Measurements from ENCODE around the gene EIF5.
"Not testable (repeated sequence)": the region's sequence is repeated elsewhere in the genome, so short reads cannot be mapped to it uniquely, and the experiment has no call there.

The EIF5 gene

GRCh38 chr14:103339561-103339960 lies 5.5 kb downstream of the EIF5 start:
- no peak for DNase-seq

GRCh38 chr14:103340480-103341212 lies 6.6 kb downstream of the EIF5 start:
- DNase-seq, result no peak

DNA sequence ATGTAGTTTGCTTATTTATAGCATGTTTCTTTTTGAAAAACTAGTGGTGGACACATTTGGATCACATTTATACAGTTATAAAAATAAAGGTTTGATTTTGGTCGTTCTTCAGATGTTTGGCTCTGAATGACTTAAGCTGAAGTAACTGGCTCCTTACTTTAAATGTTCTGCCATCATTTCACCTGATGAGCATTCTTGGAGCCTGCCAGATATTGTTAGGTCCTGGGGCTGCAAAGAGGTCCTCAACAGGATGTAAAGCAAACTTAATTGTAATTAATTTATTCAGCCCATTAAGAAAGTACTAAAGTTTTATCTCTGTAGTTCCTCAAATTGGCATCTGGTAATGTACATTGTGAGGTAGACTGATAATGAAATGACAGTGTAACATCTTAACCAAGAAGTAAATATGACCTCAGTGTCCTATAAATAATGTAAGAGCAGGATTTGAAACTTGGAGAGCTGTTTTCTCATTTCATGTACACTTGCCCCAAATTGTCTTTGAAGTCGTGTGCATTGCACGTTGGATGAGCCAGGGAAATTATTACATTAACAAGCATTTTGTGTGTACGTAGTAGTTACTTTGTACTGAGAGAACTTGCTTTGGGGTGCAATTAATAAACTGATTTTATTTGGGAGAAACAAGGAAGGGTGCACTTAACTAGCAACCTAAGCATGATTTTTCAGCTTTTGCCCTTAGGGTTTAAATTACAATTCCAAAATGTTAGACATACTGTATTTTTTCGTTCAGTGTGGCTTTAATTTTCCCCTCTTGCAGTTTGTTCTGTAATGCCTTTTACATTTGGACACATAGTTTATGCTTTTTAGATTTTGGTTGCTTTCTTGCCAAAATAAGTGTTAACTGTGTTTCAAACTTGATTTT lies 7.5 kb downstream of the EIF5 start:
- DNase-seq, result no peak

GRCh38 chr14:103343164-103343879 lies 9.3 kb downstream of the EIF5 start:
- no peak for DNase-seq

GRCh38 chr14:103343905-103344797 lies 10.1 kb downstream of the EIF5 start:
- no peak for DNase-seq

DNA sequence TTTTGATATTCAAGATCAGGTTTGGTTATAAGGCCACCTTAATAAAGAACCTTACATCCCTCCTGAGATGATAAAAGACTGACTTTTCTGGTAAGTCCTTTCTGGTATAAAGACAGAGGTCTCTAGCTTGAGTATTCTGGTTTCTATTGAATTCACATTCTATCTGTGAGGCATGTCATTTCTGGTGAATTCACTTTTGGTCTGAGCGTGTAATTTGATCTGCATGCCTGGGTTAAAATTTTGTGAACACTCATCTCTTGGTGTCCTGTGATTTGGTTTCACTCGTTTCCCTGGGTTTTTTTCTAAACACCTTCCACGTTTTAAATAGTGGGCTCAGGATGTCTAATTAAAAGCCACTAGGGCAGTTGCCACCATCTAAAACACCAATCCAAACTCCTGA lies 12.2 kb downstream of the EIF5 start:
- DNase-seq, result no peak

DNA sequence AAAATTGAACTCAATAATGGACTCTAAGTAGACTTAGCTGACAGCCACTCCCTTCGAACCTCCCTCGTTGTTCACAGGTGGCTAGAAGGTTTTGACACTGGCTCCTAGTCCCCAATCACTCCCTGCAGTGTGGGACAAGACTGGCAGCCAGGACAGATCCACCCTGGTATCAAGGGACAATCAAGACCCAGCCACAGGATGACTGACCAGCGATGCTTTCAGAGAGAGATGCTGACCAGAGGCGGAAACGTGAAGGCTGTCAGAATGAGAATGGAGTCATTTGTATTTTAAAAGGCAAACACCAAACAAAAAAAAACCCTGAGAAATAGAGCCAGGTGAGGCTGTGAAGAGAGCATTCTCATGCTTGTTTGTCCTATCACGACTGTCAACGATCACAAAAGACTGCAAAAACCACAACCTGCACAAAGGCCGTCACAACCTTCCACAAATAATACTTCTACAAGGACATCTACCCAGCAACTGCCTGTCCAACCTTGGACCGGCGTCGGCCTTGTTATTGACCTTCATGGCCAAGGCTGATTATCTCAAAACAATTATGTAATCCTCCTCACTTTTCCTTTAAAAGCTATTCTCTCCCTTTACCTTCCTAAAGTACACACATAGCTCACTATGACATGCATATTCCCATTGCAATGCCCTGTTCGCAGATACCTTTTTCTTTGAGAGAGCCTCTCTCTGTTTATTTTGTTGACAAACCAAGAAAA lies 13.2 kb downstream of the EIF5 start:
- DNase-seq, result no peak

DNA sequence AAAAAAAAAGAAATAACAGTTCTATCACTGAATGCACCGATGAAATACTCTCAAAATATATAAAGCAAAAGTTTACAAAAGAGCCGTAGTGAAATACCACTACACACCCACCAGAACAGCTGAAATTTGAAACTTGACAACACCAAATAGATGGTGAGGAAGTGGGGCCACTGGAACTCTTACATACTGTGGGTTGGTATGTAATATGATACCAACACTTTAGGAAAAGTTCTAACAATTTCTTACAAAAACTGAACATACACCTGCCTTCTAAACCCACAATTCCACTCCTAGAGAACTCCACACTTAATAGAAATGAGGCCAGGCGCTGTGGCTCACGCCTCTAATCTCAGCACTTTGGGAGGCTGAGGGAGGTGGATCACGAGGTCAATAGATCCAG lies 14.1 kb downstream of the EIF5 start:
- no peak for DNase-seq

DNA sequence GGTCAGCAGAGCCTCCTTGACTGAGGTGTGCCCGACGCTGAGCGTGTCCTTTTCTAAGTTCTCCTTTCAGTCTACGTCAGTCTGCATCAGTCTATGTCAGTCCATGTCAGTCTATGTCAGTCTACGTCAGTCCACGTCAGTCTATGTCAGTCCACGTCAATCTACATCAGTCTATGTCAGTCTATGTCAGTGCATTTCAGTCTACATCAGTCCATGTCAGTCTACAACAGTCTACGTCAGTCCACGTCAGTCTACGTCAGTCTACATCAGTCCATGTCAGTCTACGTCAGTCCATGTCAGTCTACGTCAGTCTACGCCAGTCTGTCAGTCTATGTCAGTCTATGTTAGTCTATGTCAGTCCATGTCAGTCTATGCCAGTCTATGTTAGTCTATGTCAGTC lies 15.9 kb downstream of the EIF5 start:
- no peak for DNase-seq

DNA sequence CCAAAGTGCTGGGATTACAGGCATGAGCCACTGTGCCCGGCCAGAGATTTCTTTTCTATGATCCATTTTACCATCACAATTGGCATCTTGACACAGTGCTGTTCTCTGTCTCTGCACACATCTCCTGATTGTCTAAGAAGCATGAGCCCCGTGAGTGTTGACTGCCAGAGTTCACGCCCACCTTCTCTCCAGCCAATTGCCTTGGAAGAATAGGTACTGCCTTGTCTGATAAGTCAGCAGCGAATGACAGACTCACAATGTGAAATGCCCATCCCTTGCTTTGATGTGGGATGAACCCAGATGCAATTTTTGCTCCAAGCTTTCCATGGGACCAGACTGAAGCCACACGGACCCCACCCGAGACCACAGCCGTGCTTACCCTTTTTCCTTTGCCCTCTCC lies 19.3 kb downstream of the EIF5 start:
- DNase-seq, result no peak

GRCh38 chr14:103354141-103354540 lies 20.1 kb downstream of the EIF5 start:
- no peak for DNase-seq

GRCh38 chr14:103356024-103356682 lies 22.1 kb downstream of the EIF5 start:
- DNase-seq, result no peak

DNA sequence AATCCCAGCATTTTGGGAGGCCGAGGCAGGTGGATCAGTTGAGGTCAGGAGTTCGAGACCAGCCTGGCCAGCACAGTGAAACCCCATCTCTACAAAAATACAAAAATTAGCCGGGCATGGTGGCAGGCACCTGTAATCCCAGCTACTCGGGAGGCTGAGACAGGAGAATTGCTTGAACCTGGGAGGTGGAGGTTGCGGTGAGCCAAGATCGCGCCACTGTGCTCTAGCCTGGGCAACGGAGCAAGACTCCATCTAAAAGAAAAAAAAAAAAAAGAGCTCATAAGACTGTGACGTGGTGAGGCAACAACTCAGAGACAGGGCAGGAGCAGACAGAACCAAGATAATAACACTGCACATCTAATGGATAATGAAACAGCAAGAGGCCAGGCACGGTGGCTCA lies 23.5 kb downstream of the EIF5 start:
- DNase-seq, result not testable (repeated sequence)

GRCh38 chr14:103360548-103360947 lies 26.5 kb downstream of the EIF5 start:
- DNase-seq, result no peak

- no peak for DNase-seq
Observed at GRCh38 chr14:103361867-103362266, 27.8 kb downstream of the EIF5 start.

DNA sequence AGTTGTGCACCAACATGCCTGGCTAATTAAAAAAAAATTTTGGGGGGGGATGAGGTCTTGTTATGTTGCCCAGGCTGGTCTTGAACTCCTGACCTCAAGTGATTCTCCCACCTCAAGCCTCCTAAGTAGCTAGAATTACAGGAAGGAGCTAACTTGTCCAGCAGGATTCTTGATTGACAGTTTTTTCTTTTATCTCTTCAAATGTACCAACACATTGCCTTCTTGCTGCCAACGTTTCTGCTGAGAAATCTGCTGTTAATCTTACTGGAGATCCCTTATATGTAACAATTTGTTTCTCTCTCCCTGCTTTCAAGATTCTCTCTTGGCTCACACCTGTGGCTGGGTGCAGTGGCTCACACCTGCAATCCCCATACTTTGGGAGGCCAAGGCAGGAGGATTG lies 28.7 kb downstream of the EIF5 start:
- DNase-seq, result no peak

- no peak for DNase-seq
Observed at GRCh38 chr14:103366741-103367140, 32.7 kb downstream of the EIF5 start.

GRCh38 chr14:103367995-103368394 lies 34.0 kb downstream of the EIF5 start:
- DNase-seq, result no peak

DNA sequence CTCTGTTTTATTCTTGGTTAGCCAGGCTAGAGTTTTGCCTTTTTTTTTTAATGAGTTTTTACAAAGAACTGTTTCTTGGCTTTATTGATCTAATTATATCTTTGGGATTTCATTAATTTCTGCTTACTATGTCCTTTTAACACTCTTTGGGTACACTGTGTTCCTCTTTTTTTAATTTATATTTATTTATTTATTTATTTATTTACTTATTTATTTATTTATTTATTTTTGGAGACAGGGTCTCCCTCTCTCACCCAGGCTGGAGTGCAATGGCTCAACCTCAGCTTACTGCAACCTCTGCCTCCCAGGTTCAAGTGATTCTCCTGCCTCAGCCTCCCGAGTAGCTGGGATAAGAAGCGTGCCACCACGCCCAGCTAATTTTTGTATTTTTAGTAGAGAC lies 36.0 kb downstream of the EIF5 start:
- DNase-seq, result no peak

- no peak for DNase-seq
Observed at GRCh38 chr14:103372017-103372416, 38.0 kb downstream of the EIF5 start.

- DNase-seq, result no peak
Observed at GRCh38 chr14:103372552-103373304, 38.7 kb downstream of the EIF5 start.
